IPS DF 6.9 (cell line): ENCODE measurements around the gene GDF9.

ENCODE experiments used
- DNase-seq: peaks from one replicate; pipeline ENCODE4 v3.0.0-alpha.2; 2013; ENCODE audit warnings: low read depth, low spot score
- H3K27ac ChIP-seq: one replicate; pipeline ENCODE4 v1.5.1; 2013; ENCODE audit warnings: low read length, control low read depth
- H3K27me3 ChIP-seq: 2 replicates; pipeline ENCODE4 v1.6.1; 2013; ENCODE audit warnings: mild to moderate bottlenecking, low read length; ENCODE audit not compliant: control insufficient read depth, insufficient read depth
- H3K36me3 ChIP-seq: 2 replicates; pipeline ENCODE4 v1.6.1; 2013; ENCODE audit warnings: low read length; ENCODE audit not compliant: control insufficient read depth, insufficient read depth
- H3K4me1 ChIP-seq: 2 replicates; pipeline ENCODE4 v1.6.1; 2013; ENCODE audit warnings: low read length; ENCODE audit not compliant: control insufficient read depth, insufficient read depth
- H3K4me3 ChIP-seq: 2 replicates; pipeline ENCODE4 v1.5.1; 2013; ENCODE audit warnings: mild to moderate bottlenecking, low read length
- H3K9me3 ChIP-seq: 2 replicates; pipeline ENCODE4 v1.6.1; 2013; ENCODE audit warnings: low read length, inconsistent platforms; ENCODE audit not compliant: control insufficient read depth, insufficient read depth
- WGBS: extraction: QIAGEN DNeasy Blood & Tissue Kit; methylation state at CpG from one replicate; pipeline ENCODE4 v1.1.7; 2013; ENCODE audit warnings: mixed read lengths, missing lambda C conversion rate; ENCODE audit not compliant: insufficient read length, insufficient coverage; 5-methylcytosine and 5-hydroxymethylcytosine counted together

GDF9 gene

GRCh38 chr5:132890817-132891216 lies 24.5 kb upstream of the GDF9 start:
- WGBS, result no CpG with 5 or more reads among the region's 4 CpGs
- H3K27me3 ChIP-seq, result no peaks in the 10 kb centered on the region
- no peaks in the 10 kb centered on the region for H3K4me1 ChIP-seq
- H3K4me3 ChIP-seq, result no peak overlapping the region
- no peak overlapping the region for H3K27ac ChIP-seq
- H3K36me3 ChIP-seq, result peaks cover 12% of the 10 kb centered on the region; the same call in 1 of the 2 replicates
- DNase-seq, result no peak
- H3K9me3 ChIP-seq, result no peaks in the 10 kb centered on the region

GRCh38 chr5:132889501-132889900 lies 23.2 kb upstream of the GDF9 start:
- Histone ChIP-seq H3K9me3 (no peaks in the 10 kb centered on the region), H3K36me3 (peaks cover 10% of the 10 kb centered on the region; the same call in 1 of the 2 replicates), H3K27ac (no peak overlapping the region), H3K27me3 (no peaks in the 10 kb centered on the region), H3K4me1 (no peaks in the 10 kb centered on the region), H3K4me3 (no peak overlapping the region)
- DNase-seq, result no peak

DNA sequence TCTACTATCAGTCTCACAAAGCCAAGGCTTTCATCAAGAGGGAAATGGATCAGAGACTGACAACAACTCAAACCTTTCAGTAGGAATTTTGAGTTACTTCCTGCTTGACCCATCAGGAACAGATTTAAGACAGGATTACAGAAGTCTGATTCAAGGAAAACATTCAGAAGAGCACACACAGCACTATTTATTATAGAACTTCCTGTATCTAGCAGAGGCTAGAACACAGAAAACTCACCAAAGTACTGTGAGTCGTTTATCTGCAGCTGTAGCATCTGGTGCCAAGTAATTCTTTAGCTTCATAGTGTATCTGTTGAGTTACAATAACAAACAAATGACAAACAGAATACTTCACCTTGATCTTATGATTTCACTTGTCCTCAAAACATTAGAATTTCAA lies 21.0 kb upstream of the GDF9 start:
- peaks cover 10% of the 10 kb centered on the region; the same call in 1 of the 2 replicates for H3K36me3 ChIP-seq
- H3K4me1 ChIP-seq, result no peaks in the 10 kb centered on the region
- WGBS, result no CpG with 5 or more reads among the region's 1 CpG
- no peak for DNase-seq
- H3K4me3 ChIP-seq, result no peak overlapping the region
- no peaks in the 10 kb centered on the region for H3K27me3 ChIP-seq
- H3K27ac ChIP-seq, result no peak overlapping the region
- H3K9me3 ChIP-seq, result no peaks in the 10 kb centered on the region

GRCh38 chr5:132886064-132886823 lies 20.0 kb upstream of the GDF9 start:
- no CpG with 5 or more reads among the region's 11 CpGs for WGBS
- Histone ChIP-seq H3K4me3 (no peak overlapping the region), H3K27me3 (no peaks in the 10 kb centered on the region), H3K4me1 (no peaks in the 10 kb centered on the region), H3K36me3 (peaks cover 7% of the 10 kb centered on the region; the same call in 1 of the 2 replicates), H3K9me3 (no peaks in the 10 kb centered on the region), H3K27ac (no peak overlapping the region)
- no peak for DNase-seq

GRCh38 chr5:132884548-132884947 lies 18.3 kb upstream of the GDF9 start:
- Histone ChIP-seq H3K4me3 (no peak overlapping the region), H3K36me3 (peaks cover 10% of the 10 kb centered on the region; the same call in 1 of the 2 replicates), H3K27me3 (no peaks in the 10 kb centered on the region), H3K9me3 (no peaks in the 10 kb centered on the region), H3K4me1 (no peaks in the 10 kb centered on the region), H3K27ac (no peak overlapping the region)
- no CpG with 5 or more reads among the region's 2 CpGs for WGBS
- DNase-seq, result no peak

- no peak overlapping the region for H3K27ac ChIP-seq
- no peak for DNase-seq
- no peak overlapping the region for H3K4me3 ChIP-seq
- peaks cover 10% of the 10 kb centered on the region; the same call in 1 of the 2 replicates for H3K36me3 ChIP-seq
- H3K4me1 ChIP-seq, result no peaks in the 10 kb centered on the region
- H3K9me3 ChIP-seq, result no peaks in the 10 kb centered on the region
- no peaks in the 10 kb centered on the region for H3K27me3 ChIP-seq
- WGBS, result 100% methylated on average over 1 of the region's 2 CpGs
Measured at GRCh38 chr5:132883261-132883834, 17.1 kb upstream of the GDF9 start.

DNA sequence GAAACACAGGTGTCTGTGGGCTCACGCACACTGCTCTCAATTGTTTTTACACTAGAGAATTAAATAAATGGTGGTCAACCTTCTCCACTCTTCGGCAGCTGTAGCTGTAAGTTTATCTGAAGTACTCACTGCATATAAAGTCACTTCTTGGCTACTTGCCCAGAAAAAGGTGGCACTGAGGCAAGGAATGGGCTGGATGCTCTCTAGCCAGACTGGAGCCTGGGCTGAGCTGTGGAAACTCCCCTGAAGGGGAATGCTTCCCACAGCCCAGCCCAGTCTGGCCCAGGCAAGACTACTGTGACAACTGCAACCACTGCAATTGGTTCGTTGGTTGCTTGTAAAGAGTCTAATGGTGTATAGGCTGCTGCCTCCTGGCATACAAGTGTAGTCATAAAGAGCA lies 11.7 kb upstream of the GDF9 start:
- Histone ChIP-seq H3K9me3 (no peaks in the 10 kb centered on the region), H3K4me1 (no peaks in the 10 kb centered on the region), H3K27me3 (no peaks in the 10 kb centered on the region), H3K36me3 (peaks cover 3% of the 10 kb centered on the region; the same call in 1 of the 2 replicates), H3K27ac (no peak overlapping the region), H3K4me3 (no peak overlapping the region)
- no CpG with 5 or more reads among the region's 3 CpGs for WGBS
- no peak for DNase-seq

DNA sequence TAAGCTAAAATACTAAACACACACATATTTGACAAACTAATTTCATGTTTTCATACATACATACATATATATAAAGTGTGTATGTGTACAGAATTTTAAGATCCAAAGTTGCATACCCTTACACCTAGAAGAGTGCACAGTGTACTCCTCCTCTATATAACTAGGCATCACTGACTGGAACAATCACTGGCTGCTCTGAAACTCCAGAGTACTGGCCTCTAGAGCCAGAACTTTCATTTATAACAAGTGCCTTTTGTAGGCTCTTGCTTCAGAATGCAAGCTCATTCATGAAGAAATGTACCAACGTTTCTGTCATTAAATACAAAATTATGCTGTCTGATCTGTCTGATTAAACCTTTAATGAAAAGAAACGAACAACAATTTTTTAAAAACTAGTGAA lies 11.2 kb upstream of the GDF9 start:
- Histone ChIP-seq H3K27me3 (no peaks in the 10 kb centered on the region), H3K4me1 (no peaks in the 10 kb centered on the region), H3K4me3 (no peak overlapping the region), H3K36me3 (peaks cover 3% of the 10 kb centered on the region; the same call in 1 of the 2 replicates), H3K9me3 (no peaks in the 10 kb centered on the region), H3K27ac (no peak overlapping the region)
- no CpG with 5 or more reads among the region's 2 CpGs for WGBS
- no peak for DNase-seq

GRCh38 chr5:132876020-132876759 lies 9.9 kb upstream of the GDF9 start:
- Histone ChIP-seq H3K4me1 (no peaks in the 10 kb centered on the region), H3K27ac (no peak overlapping the region), H3K36me3 (peaks cover 5% of the 10 kb centered on the region; the same call in 1 of the 2 replicates), H3K27me3 (no peaks in the 10 kb centered on the region), H3K9me3 (no peaks in the 10 kb centered on the region), H3K4me3 (no peak overlapping the region)
- no peak for DNase-seq
- WGBS, result no CpG with 5 or more reads among the region's 1 CpG

- H3K9me3 ChIP-seq, result no peaks in the 10 kb centered on the region
- no peak overlapping the region for H3K27ac ChIP-seq
- peaks cover 2% of the 10 kb centered on the region; the same call in 1 of the 2 replicates for H3K36me3 ChIP-seq
- no peak for DNase-seq
- H3K27me3 ChIP-seq, result no peaks in the 10 kb centered on the region
- H3K4me1 ChIP-seq, result no peaks in the 10 kb centered on the region
- no CpG with 5 or more reads among the region's 3 CpGs for WGBS
- no peak overlapping the region for H3K4me3 ChIP-seq
Measured at GRCh38 chr5:132873930-132874271, 7.6 kb upstream of the GDF9 start.
